DOHH2 (cell line): ENCODE results near the gene OLFML2A.

ENCODE experiments used
- H3F3A ChIP-seq: fragments of 200-600 bp; sonication (generic), shearing (Covaris generic); 2 replicates; pipeline ENCODE4 v1.6.0; 2016; ENCODE audit warnings: antibody characterized with exemption, mild to moderate bottlenecking; ENCODE audit not compliant: control insufficient read depth, insufficient read depth
- H3K27ac ChIP-seq: fragments of 200-600 bp; sonication (generic); 2 replicates; pipeline ENCODE4 v1.5.1; 2014; ENCODE audit warnings: low read depth, mild to moderate bottlenecking, low read length, moderate library complexity
- H3K27me3 ChIP-seq: fragments of 200-600 bp; sonication (generic); 2 replicates; pipeline ENCODE4 v1.6.1; 2014; ENCODE audit warnings: mild to moderate bottlenecking, low read length, mixed read lengths; ENCODE audit not compliant: control insufficient read depth
- H3K36me3 ChIP-seq: fragments of 200-600 bp; sonication (generic); 2 replicates; pipeline ENCODE4 v1.6.1; 2014; ENCODE audit warnings: mild to moderate bottlenecking, low read length, moderate library complexity, mixed read lengths; ENCODE audit not compliant: control insufficient read depth
- H3K4me1 ChIP-seq: fragments of 200-600 bp; sonication (generic); 2 replicates; pipeline ENCODE4 v1.6.1; 2014; ENCODE audit warnings: mild to moderate bottlenecking, low read length, mixed read lengths; ENCODE audit not compliant: control insufficient read depth
- H3K4me2 ChIP-seq: fragments of 200-600 bp; sonication (generic); 2 replicates; pipeline ENCODE4 v1.6.0; 2014; ENCODE audit warnings: mild to moderate bottlenecking, low read length, moderate library complexity
- H3K4me3 ChIP-seq: fragments of 200-600 bp; sonication (generic); 2 replicates; pipeline ENCODE4 v1.5.1; 2014; ENCODE audit warnings: mild to moderate bottlenecking, low read length, mixed read lengths
- H3K79me2 ChIP-seq: fragments of 200-600 bp; sonication (generic); 2 replicates; pipeline ENCODE4 v1.6.1; 2014; ENCODE audit warnings: mild to moderate bottlenecking, low read length, mixed read lengths; ENCODE audit not compliant: control insufficient read depth
- H3K9me2 ChIP-seq: fragments of 200-600 bp; sonication (generic); replicated peaks from 2 replicates; pipeline ENCODE4 v1.6.1; 2014; ENCODE audit warnings: mild to moderate bottlenecking, low read length, mixed read lengths; ENCODE audit not compliant: control insufficient read depth
- H3K9me3 ChIP-seq: fragments of 200-600 bp; sonication (generic); 2 replicates; pipeline ENCODE4 v1.6.1; 2014; ENCODE audit warnings: antibody characterized with exemption, low read length, mixed read lengths; ENCODE audit not compliant: control insufficient read depth, insufficient read depth
- H4K20me1 ChIP-seq: fragments of 200-600 bp; sonication (generic); 2 replicates; pipeline ENCODE4 v1.6.0; 2014; ENCODE audit warnings: low read depth, mild to moderate bottlenecking, antibody characterized with exemption, low read length, moderate library complexity; ENCODE audit not compliant: control insufficient read depth, insufficient read depth
- CTCF ChIP-seq: fragments of 200-600 bp; sonication (generic); IDR thresholded peaks from one replicate; pipeline ENCODE4 v1.5.1; 2014; ENCODE audit warnings: antibody characterized with exemption, mild to moderate bottlenecking, low read depth, low read length; ENCODE audit not compliant: poor library complexity, severe bottlenecking
- EZH2phosphoT487 ChIP-seq: fragments of 200-600 bp; sonication (generic); IDR thresholded peaks from 2 replicates; pipeline ENCODE4 v1.6.1; 2017; ENCODE audit warnings: borderline replicate concordance, mild to moderate bottlenecking, antibody characterized with exemption, low read length, moderate library complexity, mixed read lengths

The OLFML2A gene

GRCh38 chr9:124767821-124768220, 9.1 kb upstream of the OLFML2A start:
- Histone ChIP-seq H3K4me3 (no peak overlapping the region), H3K4me1 (peaks cover 58% of the 10 kb centered on the region), H3K9me3 (no peaks in the 10 kb centered on the region), H3K36me3 (no peaks in the 10 kb centered on the region), H4K20me1 (0 out of 2 replicates have a peak, but pooled peaks cover 5% of the 10 kb centered on the region), H3K79me2 (peaks cover 71% of the 10 kb centered on the region), H3F3A (peaks cover 7% of the 10 kb centered on the region; the same call in 1 of the 2 replicates), H3K9me2 (no peaks in the 10 kb centered on the region), H3K27ac (no peak overlapping the region), H3K27me3 (peaks cover 15% of the 10 kb centered on the region), H3K4me2 (no peak overlapping the region)
- TF ChIP-seq CTCF (no peak), EZH2phosphoT487 (no peak)

- Histone ChIP-seq H3K4me1 (peaks cover 58% of the 10 kb centered on the region), H3K9me2 (no peaks in the 10 kb centered on the region), H3K27ac (no peak overlapping the region), H3K27me3 (peaks cover 15% of the 10 kb centered on the region), H3K4me3 (no peak overlapping the region), H3K4me2 (peak overlapping the region; percentile 96), H3K9me3 (no peaks in the 10 kb centered on the region), H3K79me2 (peaks cover 66% of the 10 kb centered on the region), H4K20me1 (0 out of 2 replicates have a peak, but pooled peaks cover 5% of the 10 kb centered on the region), H3F3A (peaks cover 9% of the 10 kb centered on the region; the same call in 1 of the 2 replicates), H3K36me3 (no peaks in the 10 kb centered on the region)
- TF ChIP-seq EZH2phosphoT487 = no peak
- no peak for TF ChIP-seq CTCF
Measured at GRCh38 chr9:124768334-124768733, 8.6 kb upstream of the OLFML2A start.

- Histone ChIP-seq H3K79me2 (peaks cover 62% of the 10 kb centered on the region), H3K9me2 (no peaks in the 10 kb centered on the region), H3K27me3 (peaks cover 15% of the 10 kb centered on the region), H3K9me3 (no peaks in the 10 kb centered on the region), H3K4me2 (peak overlapping the region; percentile 96), H3K4me1 (peaks cover 58% of the 10 kb centered on the region), H3K36me3 (no peaks in the 10 kb centered on the region), H3K27ac (no peak overlapping the region), H3K4me3 (peak overlapping the region; percentile 85), H4K20me1 (0 out of 2 replicates have a peak, but pooled peaks cover 5% of the 10 kb centered on the region), H3F3A (peaks cover 9% of the 10 kb centered on the region; the same call in 1 of the 2 replicates)
- TF ChIP-seq EZH2phosphoT487 (no peak), CTCF (no peak)
Measured at GRCh38 chr9:124768750-124769548, 8.0 kb upstream of the OLFML2A start.
